ENCODE data around the gene PRKCSH.

Gene PRKCSH

GRCh38 chr19:11480715-11481533, 45.5 kb downstream of the PRKCSH start, which contains the start of gene ELAVL3:
Gene ELAVL3 (minus strand): TSS chr19:11481046. CDS start chr19:11480608, 438 bp downstream.
- H3K36me3 ChIP-seq (ENCODE audit: control insufficient read depth, insufficient read depth, low read length), result no peaks in the 10 kb centered on the region
- H3K9ac ChIP-seq (ENCODE audit: low read length), result no peak within 1 kb of the TSS
- H3K27me3 ChIP-seq (ENCODE audit: control insufficient read depth, insufficient read depth, low read length), result peaks cover 46% of the 10 kb centered on the region
- no peak within 1 kb of the TSS for H3K27ac ChIP-seq (ENCODE audit: low read depth, low read length)
- peaks cover 4% of the 10 kb centered on the region; the same call in 1 of the 2 replicates for H3K4me1 ChIP-seq (ENCODE audit: control insufficient read depth, insufficient read depth, low read length)
- peak within 1 kb of the TSS; percentile 47; the same call in 1 of the 2 replicates for H3K4me3 ChIP-seq (ENCODE audit: low read depth, low read length)
- H3K9me3 ChIP-seq (ENCODE audit: control insufficient read depth, insufficient read depth, low read depth, low read length), result no peaks in the 10 kb centered on the region

DNA sequence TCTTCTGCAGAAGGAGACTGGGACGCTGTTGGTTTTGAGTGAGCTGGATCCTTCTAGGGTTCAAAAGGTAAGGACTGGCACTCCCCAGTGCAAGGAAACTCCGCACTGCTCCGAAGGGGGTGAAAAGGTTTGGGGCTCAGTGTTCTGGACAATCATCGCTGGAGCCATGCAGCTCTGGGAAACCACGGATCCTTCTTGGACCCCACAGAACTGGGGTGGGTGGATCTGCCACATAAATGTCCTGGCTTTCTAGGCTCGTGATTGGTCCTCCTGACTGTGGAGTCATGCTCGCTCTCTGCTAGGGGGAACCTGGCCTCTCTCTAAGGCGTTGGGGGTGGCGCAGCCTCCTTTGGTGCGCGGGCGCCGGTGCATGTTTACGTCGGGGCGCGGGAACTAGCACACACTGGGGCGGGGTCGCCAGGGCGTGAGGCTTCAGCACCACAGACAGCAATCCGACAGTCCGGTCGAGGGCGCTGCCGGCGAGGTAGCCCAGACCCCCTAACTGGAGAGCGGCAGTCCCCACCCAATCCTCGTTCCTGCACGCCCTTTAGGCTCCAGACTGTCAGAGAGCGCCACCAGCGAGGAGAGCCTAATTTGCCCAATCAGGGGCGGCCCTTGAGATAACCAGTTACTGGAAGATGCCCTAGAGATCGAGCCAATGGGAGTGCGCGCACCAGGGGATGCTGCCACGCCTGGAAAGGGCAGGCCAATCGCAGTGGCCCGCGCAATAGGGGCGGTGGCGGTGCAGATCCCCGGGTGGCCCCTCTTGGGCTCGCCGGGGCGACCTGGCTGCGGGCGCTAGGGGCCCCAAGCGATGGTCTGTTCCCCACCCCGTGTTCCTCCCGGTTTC, 46.3 kb downstream of the PRKCSH start:
- Histone ChIP-seq H3K36me3 (ENCODE audit: control insufficient read depth, insufficient read depth, low read length) (no peaks in the 10 kb centered on the region), H3K9ac (ENCODE audit: low read length) (no peak overlapping the region), H3K27ac (ENCODE audit: low read depth, low read length) (no peak overlapping the region), H3K27me3 (ENCODE audit: control insufficient read depth, insufficient read depth, low read length) (peaks cover 46% of the 10 kb centered on the region), H3K4me1 (ENCODE audit: control insufficient read depth, insufficient read depth, low read length) (peaks cover 4% of the 10 kb centered on the region; the same call in 1 of the 2 replicates), H3K9me3 (ENCODE audit: control insufficient read depth, insufficient read depth, low read depth, low read length) (no peaks in the 10 kb centered on the region), H3K4me3 (ENCODE audit: low read depth, low read length) (peak overlapping the region; percentile 47)

DNA sequence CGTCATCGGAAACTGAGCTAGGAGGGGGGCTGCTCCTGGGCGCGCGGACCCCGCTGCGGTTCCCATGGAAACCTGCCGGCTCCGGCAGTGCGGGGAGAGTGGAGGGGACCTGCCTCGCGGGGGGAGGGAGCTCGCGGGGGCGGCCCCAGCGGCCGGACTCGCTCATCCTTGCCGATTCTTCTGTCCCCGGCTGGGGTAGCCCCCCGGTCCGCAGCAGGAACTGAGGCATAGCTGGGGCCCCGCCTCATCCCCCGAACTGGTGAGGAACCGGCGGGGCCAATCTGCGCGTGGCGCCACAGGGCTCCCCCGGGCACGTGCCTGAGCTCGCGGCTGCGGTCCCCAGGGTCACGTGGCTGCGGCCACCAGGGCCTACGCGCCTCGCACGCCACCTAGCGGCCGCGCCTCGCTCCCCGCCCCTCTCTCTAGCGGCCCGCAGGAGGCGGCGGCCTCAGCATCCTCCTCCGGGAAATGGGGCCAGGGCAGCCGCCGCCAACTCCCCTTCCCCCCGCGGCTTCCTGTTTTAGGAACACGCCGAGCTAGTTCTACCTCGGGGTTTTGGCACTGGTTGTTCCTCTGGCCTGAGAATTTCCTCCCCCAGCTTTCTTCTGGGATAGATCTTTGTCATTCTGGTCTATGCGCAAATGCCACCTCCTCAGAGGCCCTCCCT, 47.1 kb downstream of the PRKCSH start:
- Histone ChIP-seq H3K9ac (ENCODE audit: low read length) (no peak overlapping the region), H3K27ac (ENCODE audit: low read depth, low read length) (no peak overlapping the region), H3K9me3 (ENCODE audit: control insufficient read depth, insufficient read depth, low read depth, low read length) (no peaks in the 10 kb centered on the region), H3K27me3 (ENCODE audit: control insufficient read depth, insufficient read depth, low read length) (peaks cover 46% of the 10 kb centered on the region), H3K36me3 (ENCODE audit: control insufficient read depth, insufficient read depth, low read length) (no peaks in the 10 kb centered on the region), H3K4me3 (ENCODE audit: low read depth, low read length) (peak overlapping the region; percentile 47), H3K4me1 (ENCODE audit: control insufficient read depth, insufficient read depth, low read length) (peaks cover 4% of the 10 kb centered on the region; the same call in 1 of the 2 replicates)

DNA sequence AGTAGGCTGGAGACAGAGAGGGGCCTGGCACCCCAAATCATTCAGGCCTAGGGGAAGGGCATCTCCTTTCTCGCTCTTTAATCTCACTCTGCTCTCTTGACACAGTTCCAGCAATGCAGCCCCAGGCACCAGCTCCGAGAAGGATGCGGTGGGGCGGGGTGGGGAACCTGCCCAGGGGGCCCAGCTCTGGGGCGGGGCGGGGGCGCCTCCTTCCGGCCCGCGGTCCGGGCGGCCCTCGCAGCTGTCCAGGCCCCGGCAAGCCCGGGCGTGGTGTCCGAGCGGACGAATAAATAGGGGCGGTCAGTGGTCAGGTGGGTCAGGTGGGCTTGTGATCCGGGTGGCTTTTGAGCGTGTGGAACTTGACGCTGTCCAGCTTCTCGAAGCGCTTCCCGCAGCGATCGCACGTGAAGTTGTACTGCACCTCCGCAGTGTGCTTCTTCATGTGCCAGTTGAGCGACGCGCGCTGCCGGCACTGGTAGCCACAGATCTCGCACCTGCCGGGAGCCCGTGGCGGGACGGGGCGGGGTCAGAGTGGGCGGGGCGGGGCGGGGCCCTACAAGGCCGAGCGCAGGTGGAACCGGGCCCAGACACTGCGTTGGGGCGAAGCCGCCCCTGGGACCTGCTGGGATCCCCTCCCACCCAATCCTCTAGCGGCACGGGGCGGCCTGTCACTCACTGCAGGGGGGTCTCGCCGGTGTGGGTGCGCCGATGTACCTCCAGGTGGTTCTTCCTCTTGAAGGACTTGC, 48.1 kb downstream of the PRKCSH start:
- Histone ChIP-seq H3K9ac (ENCODE audit: low read length) (no peak overlapping the region), H3K4me3 (ENCODE audit: low read depth, low read length) (no peak overlapping the region; the same call in 1 of the 2 replicates), H3K27ac (ENCODE audit: low read depth, low read length) (no peak overlapping the region), H3K4me1 (ENCODE audit: control insufficient read depth, insufficient read depth, low read length) (peaks cover 4% of the 10 kb centered on the region; the same call in 1 of the 2 replicates), H3K36me3 (ENCODE audit: control insufficient read depth, insufficient read depth, low read length) (no peaks in the 10 kb centered on the region), H3K9me3 (ENCODE audit: control insufficient read depth, insufficient read depth, low read depth, low read length) (no peaks in the 10 kb centered on the region), H3K27me3 (ENCODE audit: control insufficient read depth, insufficient read depth, low read length) (peaks cover 37% of the 10 kb centered on the region)

DNA sequence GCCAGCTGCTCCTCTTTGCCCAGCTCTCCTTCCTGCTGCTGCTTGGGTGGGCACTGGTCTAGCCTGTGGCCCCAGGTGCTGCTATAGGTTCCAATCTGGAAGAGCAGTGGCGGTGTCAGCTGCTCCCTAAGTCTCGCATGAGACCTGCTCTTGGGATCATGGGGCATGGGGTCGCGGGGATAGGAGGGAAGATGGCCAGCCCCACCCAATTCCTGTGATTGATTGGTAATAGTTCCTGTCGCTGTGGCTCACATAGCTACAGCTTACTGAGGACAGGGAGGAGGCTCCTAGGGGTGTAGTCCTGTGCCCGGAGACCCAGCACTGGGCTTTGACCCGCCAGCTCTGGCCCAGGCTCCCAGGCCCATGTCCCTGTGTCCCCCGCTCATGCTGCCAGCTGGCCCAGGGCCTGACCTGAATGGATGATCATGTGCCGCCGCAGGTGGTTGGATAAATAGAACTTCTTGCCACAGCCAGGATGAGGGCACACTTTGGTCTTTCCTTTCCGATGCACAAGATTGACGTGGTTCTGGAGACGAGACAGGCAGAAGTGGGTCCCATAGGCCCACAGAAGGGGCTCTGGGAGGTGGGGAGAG, 49.9 kb downstream of the PRKCSH start:
- Histone ChIP-seq H3K9me3 (ENCODE audit: control insufficient read depth, insufficient read depth, low read depth, low read length) (no peaks in the 10 kb centered on the region), H3K4me1 (ENCODE audit: control insufficient read depth, insufficient read depth, low read length) (peaks cover 4% of the 10 kb centered on the region; the same call in 1 of the 2 replicates), H3K27ac (ENCODE audit: low read depth, low read length) (no peak overlapping the region), H3K9ac (ENCODE audit: low read length) (no peak overlapping the region), H3K27me3 (ENCODE audit: control insufficient read depth, insufficient read depth, low read length) (peaks cover 22% of the 10 kb centered on the region), H3K4me3 (ENCODE audit: low read depth, low read length) (no peak overlapping the region), H3K36me3 (ENCODE audit: control insufficient read depth, insufficient read depth, low read length) (no peaks in the 10 kb centered on the region)

GRCh38 chr19:11486661-11487503, 51.4 kb downstream of the PRKCSH start:
- H3K27me3 ChIP-seq (ENCODE audit: control insufficient read depth, insufficient read depth, low read length), result peaks cover 7% of the 10 kb centered on the region
- H3K27ac ChIP-seq (ENCODE audit: low read depth, low read length), result no peak overlapping the region
- no peaks in the 10 kb centered on the region for H3K9me3 ChIP-seq (ENCODE audit: control insufficient read depth, insufficient read depth, low read depth, low read length)
- H3K4me3 ChIP-seq (ENCODE audit: low read depth, low read length), result no peak overlapping the region
- peaks cover 4% of the 10 kb centered on the region; the same call in 1 of the 2 replicates for H3K4me1 ChIP-seq (ENCODE audit: control insufficient read depth, insufficient read depth, low read length)
- no peak overlapping the region for H3K9ac ChIP-seq (ENCODE audit: low read length)
- H3K36me3 ChIP-seq (ENCODE audit: control insufficient read depth, insufficient read depth, low read length), result 0 out of 2 replicates have a peak, but pooled peaks cover 3% of the 10 kb centered on the region

DNA sequence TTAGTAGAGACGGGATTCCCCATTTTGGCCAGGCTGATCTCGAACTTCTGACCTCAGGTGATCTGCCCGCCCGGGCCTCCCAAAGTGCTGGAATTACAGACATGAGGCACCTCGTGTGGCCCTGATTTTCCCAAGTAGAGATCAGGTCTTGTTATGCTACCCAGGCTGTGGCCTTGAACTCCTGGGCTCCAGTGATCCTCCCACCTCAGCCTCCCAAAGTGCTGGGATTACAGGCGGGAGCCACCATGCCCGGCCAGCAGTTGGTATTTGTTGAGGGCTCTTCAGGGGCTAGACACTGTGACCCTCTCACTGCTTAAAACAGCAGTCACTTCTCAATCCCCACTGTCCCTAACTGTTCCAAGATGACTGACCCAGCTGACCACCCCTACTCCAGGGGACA, 53.9 kb downstream of the PRKCSH start:
- H3K27me3 ChIP-seq (ENCODE audit: control insufficient read depth, insufficient read depth, low read length), result no peaks in the 10 kb centered on the region
- no peak overlapping the region for H3K9ac ChIP-seq (ENCODE audit: low read length)
- H3K36me3 ChIP-seq (ENCODE audit: control insufficient read depth, insufficient read depth, low read length), result 0 out of 2 replicates have a peak, but pooled peaks cover 3% of the 10 kb centered on the region
- no peak overlapping the region for H3K27ac ChIP-seq (ENCODE audit: low read depth, low read length)
- H3K4me3 ChIP-seq (ENCODE audit: low read depth, low read length), result no peak overlapping the region
- H3K4me1 ChIP-seq (ENCODE audit: control insufficient read depth, insufficient read depth, low read length), result no peaks in the 10 kb centered on the region
- no peaks in the 10 kb centered on the region for H3K9me3 ChIP-seq (ENCODE audit: control insufficient read depth, insufficient read depth, low read depth, low read length)

DNA sequence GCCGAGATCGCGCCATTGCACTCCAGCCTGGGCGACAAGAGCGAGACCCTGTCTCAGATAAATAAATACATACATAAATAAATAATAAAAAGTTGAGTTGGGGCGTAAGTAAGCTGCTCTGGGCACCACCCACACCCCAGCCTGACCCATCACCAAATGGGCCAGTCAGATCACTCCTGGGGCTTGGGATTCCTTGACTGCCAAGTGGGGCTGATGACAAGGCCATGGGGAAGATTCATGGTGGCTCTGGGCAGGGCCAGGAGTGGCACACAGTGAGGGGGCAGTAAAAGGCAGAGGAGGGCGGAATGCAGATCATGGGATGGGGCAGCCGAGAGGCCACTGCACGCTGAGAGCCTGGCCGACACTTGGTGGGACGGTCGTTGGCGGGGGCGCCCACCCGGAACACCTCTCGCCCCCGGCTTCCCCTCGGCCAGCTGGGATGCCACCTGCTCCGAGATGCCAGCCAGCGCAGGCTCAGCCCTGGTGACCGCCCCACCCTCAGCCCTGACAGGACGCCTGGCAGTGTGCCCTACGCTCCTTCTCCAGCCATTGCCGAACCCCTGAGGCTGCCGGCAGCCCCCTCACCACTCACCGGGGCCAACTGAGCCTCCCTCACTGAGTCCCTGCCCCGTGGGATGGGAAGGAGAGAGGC, 59.3 kb downstream of the PRKCSH start:
- H3K9me3 ChIP-seq (ENCODE audit: control insufficient read depth, insufficient read depth, low read depth, low read length), result no peaks in the 10 kb centered on the region
- H3K36me3 ChIP-seq (ENCODE audit: control insufficient read depth, insufficient read depth, low read length), result peaks cover 17% of the 10 kb centered on the region; the same call in 1 of the 2 replicates
- H3K9ac ChIP-seq (ENCODE audit: low read length), result no peak overlapping the region
- no peaks in the 10 kb centered on the region for H3K27me3 ChIP-seq (ENCODE audit: control insufficient read depth, insufficient read depth, low read length)
- no peak overlapping the region for H3K4me3 ChIP-seq (ENCODE audit: low read depth, low read length)
- no peaks in the 10 kb centered on the region for H3K4me1 ChIP-seq (ENCODE audit: control insufficient read depth, insufficient read depth, low read length)
- H3K27ac ChIP-seq (ENCODE audit: low read depth, low read length), result no peak overlapping the region

- no peak overlapping the region for H3K27ac ChIP-seq (ENCODE audit: low read depth, low read length)
- no peaks in the 10 kb centered on the region for H3K9me3 ChIP-seq (ENCODE audit: control insufficient read depth, insufficient read depth, low read depth, low read length)
- no peak overlapping the region for H3K9ac ChIP-seq (ENCODE audit: low read length)
- H3K27me3 ChIP-seq (ENCODE audit: control insufficient read depth, insufficient read depth, low read length), result no peaks in the 10 kb centered on the region
- peaks cover 17% of the 10 kb centered on the region; the same call in 1 of the 2 replicates for H3K36me3 ChIP-seq (ENCODE audit: control insufficient read depth, insufficient read depth, low read length)
- no peaks in the 10 kb centered on the region for H3K4me1 ChIP-seq (ENCODE audit: control insufficient read depth, insufficient read depth, low read length)
- no peak overlapping the region for H3K4me3 ChIP-seq (ENCODE audit: low read depth, low read length)
Observed at GRCh38 chr19:11495481-11495880, 60.0 kb downstream of the PRKCSH start.
